ENCODE measurements around the gene STMND1.
"Not testable (repeated sequence)": the region's sequence is repeated elsewhere in the genome, so short reads cannot be mapped to it uniquely, and the experiment has no call there.

GRCh38 chr6:17073596-17073995 is 28.3 kb upstream of the STMND1 start:
- TF ChIP-seq CTCF, POLR2A (IDR thresholded peaks at IDR 0.05): not testable (repeated sequence)
